Measurements from ENCODE around the gene CSMD2. TPM values are rescaled to one million over a fixed set of nuclear protein-coding genes. Genes with fewer than 3 reads are reported as not detected.

CSMD2 gene
- total RNA-seq, 1 experiment from 2014 or later = not detected

DNA sequence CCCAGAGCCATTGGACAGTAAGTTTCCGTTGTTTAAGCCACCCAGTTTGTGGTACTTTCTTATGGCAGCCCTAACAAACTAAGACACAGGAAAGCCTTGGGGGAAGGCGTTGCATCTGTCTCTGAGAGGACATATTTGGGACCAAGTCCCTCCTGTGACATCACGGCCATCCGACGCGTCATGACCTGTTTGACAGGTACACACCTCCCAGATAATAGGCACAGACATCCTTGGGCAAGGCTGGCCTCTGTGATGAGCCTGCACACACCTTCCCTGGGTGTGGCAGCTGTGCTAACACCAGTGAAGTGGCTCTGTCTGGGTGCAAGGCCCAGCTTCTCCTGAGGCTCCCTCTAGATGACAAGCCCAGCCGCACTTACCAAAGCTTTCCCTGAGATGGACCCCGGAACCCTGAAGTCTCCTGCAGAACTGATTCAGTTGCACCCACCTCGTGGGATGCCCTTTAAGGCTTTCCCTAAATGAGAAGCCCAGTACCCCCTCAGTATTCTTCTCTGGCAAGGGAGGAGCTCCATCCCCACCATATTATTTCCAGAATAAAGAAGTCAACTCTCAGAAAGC, 556.1 kb downstream of the CSMD2 start:
- no peak for TF ChIP-seq CTCF (conservative IDR thresholded peaks at IDR 0.05)
- no peak for TF ChIP-seq EZH2 (IDR thresholded peaks at IDR 0.05; ENCODE audit: low read depth)
- CTCF ChIA-PET = no interaction called here
- no peaks in the 10 kb centered on the region for H3K9me3 ChIP-seq (ENCODE audit: insufficient read depth, low read depth)

GRCh38 chr1:33607444-33608005, 557.5 kb downstream of the CSMD2 start:
- no TSS peak for BruUV-seq (replicated peaks)

More for the DNA sequence above, 556.1 kb downstream of the CSMD2 start:
- Histone ChIP-seq H3K36me3 (ENCODE audit: low read depth) (no peaks in the 10 kb centered on the region), H3K4me3 (no peak overlapping the region), H3K4me2 (no peak overlapping the region), H4K20me1 (ENCODE audit: insufficient read depth) (no peaks in the 10 kb centered on the region), H3K27ac (no peak overlapping the region), H3F3A (ENCODE audit: insufficient read depth, low read depth) (no peaks in the 10 kb centered on the region), H3K27me3 (ENCODE audit: insufficient read depth, low read depth) (peaks cover 85% of the 10 kb centered on the region), H2AFZ (no peak overlapping the region), H3K79me2 (ENCODE audit: low read depth) (no peaks in the 10 kb centered on the region), H3K4me1 (replicated peaks; ENCODE audit: insufficient read depth) (no peaks in the 10 kb centered on the region), H3K9me2 (ENCODE audit: insufficient read depth) (no peaks in the 10 kb centered on the region)
- intact Hi-C loops (cut with micrococcal nuclease; ENCODE audit: unreplicated experiment) = no loop called here
- POLR2A ChIA-PET (ENCODE audit: unreplicated experiment) = no interaction called here
- no peak for DNase-seq
- no TSS peak for BruUV-seq (replicated peaks)

DNA sequence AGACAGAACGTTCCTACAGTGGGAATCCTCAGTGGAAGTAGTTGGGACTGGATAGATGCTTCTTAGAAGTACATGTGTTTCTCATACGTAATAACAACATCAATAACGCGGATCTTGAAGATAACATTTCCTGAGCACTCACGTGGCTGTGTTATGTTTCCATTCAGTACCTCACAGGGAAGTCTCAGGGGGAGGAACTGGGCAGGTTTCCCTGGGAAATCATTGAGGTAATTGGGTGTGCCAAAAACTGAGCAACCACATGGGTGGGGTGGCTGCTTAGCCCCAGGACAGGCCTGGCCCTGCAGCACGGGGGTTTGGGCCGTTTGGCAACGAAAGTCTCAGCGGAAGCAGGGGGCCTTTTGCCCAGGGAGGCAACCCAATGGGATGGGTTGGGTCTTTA, 558.8 kb downstream of the CSMD2 start:
- no peaks in the 10 kb centered on the region for H3K9me3 ChIP-seq (ENCODE audit: insufficient read depth, low read depth)
- no peak overlapping the region for H3K4me3 ChIP-seq
- no peaks in the 10 kb centered on the region for H3K79me2 ChIP-seq (ENCODE audit: low read depth)
- H3K27me3 ChIP-seq (ENCODE audit: insufficient read depth, low read depth) = peaks cover 89% of the 10 kb centered on the region
- no peaks in the 10 kb centered on the region for H3F3A ChIP-seq (ENCODE audit: insufficient read depth, low read depth)
- H3K9me2 ChIP-seq (ENCODE audit: insufficient read depth) = no peaks in the 10 kb centered on the region
- H3K4me2 ChIP-seq = no peak overlapping the region
- no peak for DNase-seq
- no TSS peak for BruUV-seq (replicated peaks)
- no peaks in the 10 kb centered on the region for H3K4me1 ChIP-seq (replicated peaks; ENCODE audit: insufficient read depth)
- TF ChIP-seq EZH2 (IDR thresholded peaks at IDR 0.05; ENCODE audit: low read depth) (no peak), CTCF (conservative IDR thresholded peaks at IDR 0.05) (no peak)
- H4K20me1 ChIP-seq (ENCODE audit: insufficient read depth) = no peaks in the 10 kb centered on the region
- H2AFZ ChIP-seq = no peak overlapping the region
- no peak overlapping the region for H3K27ac ChIP-seq
- H3K36me3 ChIP-seq (ENCODE audit: low read depth) = no peaks in the 10 kb centered on the region
- CTCF ChIA-PET = no interaction called here
- intact Hi-C loops (cut with micrococcal nuclease; ENCODE audit: unreplicated experiment) = no loop called here
- POLR2A ChIA-PET (ENCODE audit: unreplicated experiment) = no interaction called here

More at GRCh38 chr1:33607444-33608005, 557.5 kb downstream of the CSMD2 start:
- ChIA-PET POLR2A (ENCODE audit: unreplicated experiment) (no interaction called here), CTCF (no interaction called here)
- no peak overlapping the region for H2AFZ ChIP-seq
- H3K9me2 ChIP-seq (ENCODE audit: insufficient read depth) = no peaks in the 10 kb centered on the region
- H4K20me1 ChIP-seq (ENCODE audit: insufficient read depth) = no peaks in the 10 kb centered on the region
- no peak for TF ChIP-seq EZH2 (IDR thresholded peaks at IDR 0.05; ENCODE audit: low read depth)
- no peak for TF ChIP-seq CTCF (conservative IDR thresholded peaks at IDR 0.05)
- no peaks in the 10 kb centered on the region for H3K79me2 ChIP-seq (ENCODE audit: low read depth)
- no peak for DNase-seq
- peaks cover 87% of the 10 kb centered on the region for H3K27me3 ChIP-seq (ENCODE audit: insufficient read depth, low read depth)
- intact Hi-C loops (cut with micrococcal nuclease; ENCODE audit: unreplicated experiment) = no loop called here
- H3K9me3 ChIP-seq (ENCODE audit: insufficient read depth, low read depth) = no peaks in the 10 kb centered on the region
- H3K36me3 ChIP-seq (ENCODE audit: low read depth) = no peaks in the 10 kb centered on the region
- H3F3A ChIP-seq (ENCODE audit: insufficient read depth, low read depth) = no peaks in the 10 kb centered on the region
- no peak overlapping the region for H3K4me2 ChIP-seq
- no peaks in the 10 kb centered on the region for H3K4me1 ChIP-seq (replicated peaks; ENCODE audit: insufficient read depth)
- no peak overlapping the region for H3K4me3 ChIP-seq
- H3K27ac ChIP-seq = no peak overlapping the region

Data from PC-9 (cell line).